ENCODE data around the gene PAX3. TPM values are rescaled to one million over a fixed set of nuclear protein-coding genes. Genes with fewer than 3 reads are reported as not detected.

The PAX3 gene
- total RNA-seq, 6 donors from 2014 or later, result 1.0 TPM; not detected in 5

GRCh38 chr2:222303828-222304736, 5.3 kb upstream of the PAX3 start:
- peaks cover 32 to 61% (median 34%) of the 10 kb centered on the region in 4 donors for H3K4me1 ChIP-seq
- no peaks in the 10 kb centered on the region for H3K36me3 ChIP-seq
- peak overlapping the region in 3 of 4 donors; percentile 38 to 58 (median 52) for H3K4me3 ChIP-seq
- no peaks in the 10 kb centered on the region for H3K9me3 ChIP-seq
- no peak for ATAC-seq (ENCODE audit: low FRiP score in 2 of 2)
- peak in 1 of 2 donors; percentile 38 for DNase-seq
- H3K27me3 ChIP-seq, result peaks cover 0 to 96% (median 49%) of the 10 kb centered on the region in 4 donors
- TF ChIP-seq CTCF (IDR thresholded peaks at IDR 0.05), result no peak
- no peak for TF ChIP-seq EP300 (IDR thresholded peaks at IDR 0.05)
- TF ChIP-seq POLR2AphosphoS5 (IDR thresholded peaks at IDR 0.05), result no peak
- TF ChIP-seq POLR2A (IDR thresholded peaks at IDR 0.05), result no peak
- H3K27ac ChIP-seq, result no peak overlapping the region
- 8 to 9% methylated on average over 35 to 38 of the region's 38 CpGs for WGBS, 2 donors

GRCh38 chr2:222303045-222303827, 4.4 kb upstream of the PAX3 start:
- H3K27ac ChIP-seq, result no peak overlapping the region
- ATAC-seq (ENCODE audit: low FRiP score in 2 of 2) (no peak), DNase-seq (no peak)
- no peak overlapping the region for H3K4me3 ChIP-seq
- no peaks in the 10 kb centered on the region for H3K9me3 ChIP-seq
- peaks cover 0 to 98% (median 50%) of the 10 kb centered on the region in 4 donors for H3K27me3 ChIP-seq
- H3K4me1 ChIP-seq, result peaks cover 38 to 69% (median 43%) of the 10 kb centered on the region in 4 donors
- 14 to 18% methylated on average over 24 of the region's 24 CpGs for WGBS, 2 donors
- no peaks in the 10 kb centered on the region for H3K36me3 ChIP-seq
- no peak for TF ChIP-seq POLR2A (IDR thresholded peaks at IDR 0.05)
- no peak for TF ChIP-seq CTCF (IDR thresholded peaks at IDR 0.05)
- TF ChIP-seq EP300 (IDR thresholded peaks at IDR 0.05), result no peak
- TF ChIP-seq POLR2AphosphoS5 (IDR thresholded peaks at IDR 0.05), result no peak

- peaks cover 41 to 75% (median 48%) of the 10 kb centered on the region in 4 donors for H3K4me1 ChIP-seq
- ATAC-seq (ENCODE audit: low FRiP score in 2 of 2), result no peak
- H3K4me3 ChIP-seq, result no peak overlapping the region
- peaks cover 0 to 97% (median 49%) of the 10 kb centered on the region in 4 donors for H3K27me3 ChIP-seq
- no peak for TF ChIP-seq POLR2AphosphoS5 (IDR thresholded peaks at IDR 0.05)
- no peaks in the 10 kb centered on the region for H3K36me3 ChIP-seq
- WGBS, 2 donors, result 8 to 11% methylated on average over 21 to 39 of the region's 39 CpGs
- H3K27ac ChIP-seq, result no peak overlapping the region
- no peaks in the 10 kb centered on the region for H3K9me3 ChIP-seq
- peak in 1 of 2 donors; percentile 37 for DNase-seq
Measured at GRCh38 chr2:222302178-222303018, 3.6 kb upstream of the PAX3 start.

GRCh38 chr2:222301796-222302118, 3.0 kb upstream of the PAX3 start:
- Histone ChIP-seq H3K36me3 (no peaks in the 10 kb centered on the region), H3K27me3 (peaks cover under 1 to 97% (median 49%) of the 10 kb centered on the region in 4 donors), H3K4me1 (peaks cover 40 to 75% (median 46%) of the 10 kb centered on the region in 4 donors), H3K27ac (no peak overlapping the region), H3K4me3 (no peak overlapping the region), H3K9me3 (no peaks in the 10 kb centered on the region)
- DNase-seq (no peak), ATAC-seq (ENCODE audit: low FRiP score in 2 of 2) (no peak)
- TF ChIP-seq EP300 (IDR thresholded peaks at IDR 0.05) (no peak), CTCF (IDR thresholded peaks at IDR 0.05) (no peak)
- 4 to 8% methylated on average over 16 of the region's 16 CpGs for WGBS, 2 donors

Data from upper lobe of left lung (tissue), 6 donors.